PC-3 (cell line): Measurements from ENCODE around the gene RTN1. TPM values are rescaled to one million over a fixed set of nuclear protein-coding genes. Genes with fewer than 3 reads are reported as not detected.

Source experiments
- ATAC-seq: fragments of 200-7000 bp; cut with Tn5 transposase; 2 replicates; pipeline ENCODE4 v1.9.1; 2020; ENCODE audit warnings: mild to moderate bottlenecking, moderate library complexity
- BruUV-seq: library from RNA; stranded (reverse); fragments of 400-500 nt; replicated peaks from 2 replicates; lab custom pipeline; 2021; lab: Mats Ljungman, UMichigan
- CTCF ChIA-PET: fragments of 300-600 bp; sonication (Branson Sonifier 250); formaldehyde crosslinking; loops from one replicate; lab custom pipeline; 2022; ENCODE audit warnings: antibody characterized with exemption; lab: Charles Lee
- POLR2A ChIA-PET: fragments of 300-600 bp; sonication (Branson Sonifier 250); formaldehyde crosslinking; loops from one replicate; lab custom pipeline; 2022; ENCODE audit warnings: antibody characterized with exemption; ENCODE audit not compliant: unreplicated experiment; lab: Charles Lee
- DNase-seq: peaks from one replicate; pipeline ENCODE4 v3.0.0-alpha.2; 2015
- H2AFZ ChIP-seq: fragments of 300-600 bp; sonication (generic); 2 replicates; pipeline ENCODE4 v1.6.0; 2016; ENCODE audit warnings: antibody characterized with exemption, low read length
- H3F3A ChIP-seq: fragments of 300-600 bp; sonication (generic); one replicate; pipeline ENCODE4 v1.6.0; 2017; ENCODE audit warnings: antibody characterized with exemption, low read length, control low read depth, mild to moderate bottlenecking; ENCODE audit not compliant: unreplicated experiment
- H3K27ac ChIP-seq: fragments of 300-600 bp; sonication (generic); 2 replicates; pipeline ENCODE4 v1.5.1; 2016; ENCODE audit warnings: mild to moderate bottlenecking, low read length
- H3K27me3 ChIP-seq: fragments of 300-600 bp; sonication (generic); 2 replicates; pipeline ENCODE4 v1.6.1; 2016; ENCODE audit warnings: low read length, mixed read lengths
- H3K36me3 ChIP-seq: fragments of 300-600 bp; sonication (generic); 2 replicates; pipeline ENCODE4 v1.6.1; 2016; ENCODE audit warnings: low read depth, mixed run types, low read length, mixed read lengths
- H3K4me1 ChIP-seq: fragments of 300-600 bp; sonication (generic); 2 replicates; pipeline ENCODE4 v1.5.1; 2016; ENCODE audit warnings: low read length; ENCODE audit not compliant: insufficient read depth
- H3K4me2 ChIP-seq: fragments of 300-600 bp; sonication (generic); 2 replicates; pipeline ENCODE4 v1.6.0; 2016; ENCODE audit warnings: low read length
- H3K4me3 ChIP-seq: fragments of 300-600 bp; sonication (generic); 2 replicates; pipeline ENCODE4 v1.5.1; 2016; ENCODE audit warnings: mild to moderate bottlenecking, low read length, mixed read lengths
- H3K79me2 ChIP-seq: fragments of 300-600 bp; sonication (generic); 2 replicates; pipeline ENCODE4 v1.6.1; 2017; ENCODE audit warnings: low read length, mixed read lengths
- H3K9ac ChIP-seq: fragments of 300-600 bp; sonication (generic); 2 replicates; pipeline ENCODE4 v1.6.0; 2016; ENCODE audit warnings: mild to moderate bottlenecking, low read length
- H3K9me2 ChIP-seq: fragments of 300-600 bp; sonication (generic); replicated peaks from 2 replicates; pipeline ENCODE4 v1.6.1; 2016; ENCODE audit warnings: mixed run types, low read length, mixed read lengths
- H3K9me3 ChIP-seq: fragments of 300-600 bp; sonication (generic); 2 replicates; pipeline ENCODE4 v1.6.1; 2016; ENCODE audit warnings: low read length, mixed read lengths
- H4K20me1 ChIP-seq: fragments of 300-600 bp; sonication (generic); 2 replicates; pipeline ENCODE4 v1.6.1; 2016; ENCODE audit warnings: low read length, mixed read lengths
- CTCF ChIP-seq: fragments of 300-600 bp; sonication (generic); conservative IDR thresholded peaks from 2 replicates; pipeline ENCODE4 v1.5.1; 2017; ENCODE audit warnings: antibody characterized with exemption, low read depth, mild to moderate bottlenecking, low read length
- EZH2 ChIP-seq: fragments of 300-600 bp; sonication (generic); IDR thresholded peaks from one replicate; pipeline ENCODE4 v1.6.1; 2017; ENCODE audit warnings: antibody characterized with exemption, mild to moderate bottlenecking, low read length; ENCODE audit not compliant: unreplicated experiment
- EZH2phosphoT487 ChIP-seq: fragments of 300-600 bp; sonication (generic); IDR thresholded peaks from 2 replicates; pipeline ENCODE4 v1.6.1; 2018; ENCODE audit warnings: mild to moderate bottlenecking, antibody characterized with exemption, low read length, borderline replicate concordance
- intact Hi-C: fragments of 100-400 bp; cut with micrococcal nuclease; formaldehyde crosslinking; loops from 2 replicates; pipeline ENCODE4 v1.9.0; 2023
- total RNA-seq: library from RNA; depleted of rRNA; stranded (reverse); fragments of >200 nt; gene quantifications from 2 replicates; pipeline ENCODE4 v1.2.3, GENCODE V29; 2014

Gene RTN1
- total RNA-seq, 1 experiment from 2014 or later = not detected

GRCh38 chr14:59629444-59630287, 240.9 kb downstream of the RTN1 start:
- Histone ChIP-seq H3K9me3 (no peaks in the 10 kb centered on the region), H3K27me3 (peaks cover 91% of the 10 kb centered on the region), H3K9me2 (no peaks in the 10 kb centered on the region), H3K4me1 (no peaks in the 10 kb centered on the region), H4K20me1 (no peaks in the 10 kb centered on the region), H3F3A (no peaks in the 10 kb centered on the region), H3K79me2 (no peaks in the 10 kb centered on the region), H3K4me3 (no peak overlapping the region), H3K9ac (no peak overlapping the region), H3K36me3 (no peaks in the 10 kb centered on the region), H2AFZ (no peak overlapping the region), H3K27ac (no peak overlapping the region), H3K4me2 (no peak overlapping the region)
- no peak; the same call in 1 of the 2 replicates for TF ChIP-seq EZH2phosphoT487
- TF ChIP-seq EZH2 = no peak
- no peak for TF ChIP-seq CTCF
- intact Hi-C loops = no loop called here
- BruUV-seq = no TSS peak
- ChIA-PET CTCF (no interaction called here), POLR2A (no interaction called here)
- DNase-seq = no peak
- ATAC-seq = no peak

- CTCF ChIA-PET = no interaction called here
- H2AFZ ChIP-seq = no peak overlapping the region
These were observed 243.5 kb downstream of the RTN1 start for GRCh38 chr14:59627011-59627520.

More at GRCh38 chr14:59627011-59627520, 243.5 kb downstream of the RTN1 start:
- POLR2A ChIA-PET = no interaction called here
- Histone ChIP-seq H3K36me3 (no peaks in the 10 kb centered on the region), H3F3A (no peaks in the 10 kb centered on the region), H4K20me1 (no peaks in the 10 kb centered on the region), H3K27ac (no peak overlapping the region), H3K9me2 (no peaks in the 10 kb centered on the region), H3K79me2 (no peaks in the 10 kb centered on the region), H3K4me3 (no peak overlapping the region), H3K9ac (no peak overlapping the region), H3K4me2 (no peak overlapping the region), H3K4me1 (no peaks in the 10 kb centered on the region), H3K27me3 (peaks cover 90% of the 10 kb centered on the region), H3K9me3 (no peaks in the 10 kb centered on the region)
- ATAC-seq (no peak), DNase-seq (no peak)
- no TSS peak for BruUV-seq
- no peak for TF ChIP-seq CTCF
- no peak for TF ChIP-seq EZH2
- no peak for TF ChIP-seq EZH2phosphoT487
- intact Hi-C loops = no loop called here
